ENCODE results near the gene CDH6.

The CDH6 gene

DNA sequence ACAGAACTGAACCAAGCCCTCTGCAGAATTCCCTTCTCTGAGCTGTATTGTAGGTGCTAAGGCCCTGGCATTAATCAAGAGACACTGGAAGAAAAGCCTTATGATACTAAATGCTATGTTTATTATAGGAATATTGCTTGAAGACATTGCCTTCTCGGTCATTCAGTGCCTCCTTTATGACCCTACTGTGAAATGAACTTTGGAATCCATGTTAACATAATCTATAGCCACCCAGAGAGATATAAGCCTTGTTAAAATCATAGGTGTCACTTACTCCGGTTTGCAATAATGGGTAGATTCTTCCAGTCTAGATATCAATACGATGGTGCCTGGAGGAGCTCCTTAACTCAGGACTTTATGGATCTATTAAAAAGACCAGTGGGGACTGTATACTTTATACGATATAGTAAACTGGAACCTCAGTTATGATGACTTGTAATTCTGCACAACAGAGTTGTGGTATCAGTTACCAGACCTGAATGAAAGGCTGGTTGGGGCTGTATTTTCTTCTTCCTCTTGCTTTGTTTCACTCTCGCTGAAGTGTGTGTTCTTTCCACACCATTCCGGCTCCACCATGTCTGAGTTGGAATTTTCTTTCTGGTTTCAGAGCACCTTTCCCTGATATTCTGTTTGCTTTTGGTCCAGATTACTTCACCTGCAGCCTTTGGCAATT, 183.9 kb downstream of the CDH6 start:
- no peak for DNase-seq (ENCODE audit: low read depth in 2 of 2)

DNA sequence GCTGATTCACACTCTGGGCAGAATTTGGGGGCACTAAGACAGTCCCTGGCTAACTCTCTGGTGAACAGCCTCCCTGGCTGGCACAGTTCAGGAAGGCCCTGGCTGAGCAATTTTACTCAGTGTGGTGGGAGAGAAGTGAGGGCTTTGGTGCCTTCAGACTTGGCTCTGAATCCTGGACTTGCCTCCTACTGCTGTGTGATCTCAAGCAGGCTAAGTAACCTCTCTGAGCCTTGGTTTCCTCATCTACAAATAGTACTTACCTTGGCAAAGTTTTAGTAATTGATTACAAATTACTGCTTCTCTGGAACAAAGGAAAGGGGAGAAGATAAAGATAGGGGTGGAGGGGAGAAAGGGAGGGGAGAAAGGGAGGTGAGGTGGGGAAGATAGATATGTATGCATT, 184.7 kb downstream of the CDH6 start:
- DNase-seq (ENCODE audit: low read depth in 2 of 2): no peak
